HCT116 (cell line): ENCODE results near the gene VSTM1. TPM values are rescaled to one million over a fixed set of nuclear protein-coding genes. Genes with fewer than 3 reads are reported as not detected.

ENCODE experiments used
- ATAC-seq: fragments of 200-7000 bp; cut with Tn5 transposase; 2 replicates; pipeline ENCODE4 v1.9.1; 2020; ENCODE audit warnings: mild to moderate bottlenecking, moderate library complexity
- BruUV-seq: library from RNA; stranded (reverse); fragments of 400-500 nt; replicated peaks from 2 replicates; lab custom pipeline; 2021; lab: Mats Ljungman, UMichigan
- CTCF ChIA-PET: fragments of 300-600 bp; sonication (Branson Sonifier 250); formaldehyde crosslinking; loops from one replicate; lab custom pipeline; 2021; ENCODE audit warnings: antibody characterized with exemption; lab: Charles Lee
- POLR2A ChIA-PET: fragments of 300-600, 350-600 bp; sonication (Branson Sonifier 250); formaldehyde crosslinking; loops from one replicate; lab custom pipeline; 2021; ENCODE audit warnings: antibody characterized with exemption; lab: Charles Lee
- RAD21 ChIA-PET, 2 experiments: fragments of 300-600 bp; sonication (Branson Sonifier 250); formaldehyde crosslinking; loops; one replicate each; lab custom pipeline; 2023; ENCODE audit warnings: low total read pairs in 2 of 2; ENCODE audit not compliant: uncharacterized antibody in 2 of 2, unreplicated experiment in 2 of 2, low non-redundant PET in 1 of 2; lab: Charles Lee
- DNase-seq: peaks from one replicate; pipeline ENCODE4 v3.0.0-alpha.2; 2010; ENCODE audit warnings: low read depth, low spot score
- H2AFZ ChIP-seq: fragments of 200-600 bp; shearing (Covaris generic), sonication (generic); 2 replicates; pipeline ENCODE4 v1.6.1; 2017; ENCODE audit warnings: low read depth, mixed run types, mixed read lengths, antibody characterized with exemption, low read length; ENCODE audit not compliant: poor library complexity, severe bottlenecking
- H3K27ac ChIP-seq: 2 replicates; pipeline ENCODE4 v1.5.1; 2012; ENCODE audit warnings: low read depth, low read length
- H3K27me3 ChIP-seq: fragments of 200-600 bp; sonication (generic); 2 replicates; pipeline ENCODE4 v1.6.1; 2016; ENCODE audit warnings: mixed run types, low read length, mixed read lengths; ENCODE audit not compliant: insufficient read depth
- H3K36me3 ChIP-seq, 2 experiments: fragments of 200-500 bp in 1 of 2; fragments of 200-600 bp in 1 of 2; sonication (Bioruptor generic) in 1 of 2; sonication (generic) in 1 of 2; 2 replicates each; pipeline versions ENCODE4 v1.5.1 to v1.6.1; 2014 to 2016; ENCODE audit warnings: low read length in 2 of 2, inconsistent platforms in 1 of 2, mixed read lengths in 1 of 2, mixed run types in 1 of 2; ENCODE audit not compliant: insufficient read depth in 2 of 2, control insufficient read depth in 1 of 2
- H3K4me1 ChIP-seq, 2 experiments: fragments of 200-600 bp in 1 of 2; sonication (generic) in 1 of 2; 2 replicates each; pipeline versions ENCODE4 v1.5.1 to v1.6.1; 2012 to 2017; ENCODE audit warnings: low read length in 2 of 2, inconsistent platforms in 1 of 2, mild to moderate bottlenecking in 1 of 2, mixed read lengths in 1 of 2, mixed run types in 1 of 2, moderate library complexity in 1 of 2; ENCODE audit not compliant: insufficient read depth in 2 of 2, control insufficient read depth in 1 of 2
- H3K4me2 ChIP-seq: fragments of 200-600 bp; sonication (generic); 2 replicates; pipeline ENCODE4 v1.6.1; 2017; ENCODE audit warnings: mixed run types, low read length, mixed read lengths
- H3K4me3 ChIP-seq, 2 experiments: fragments of 200-600 bp in 1 of 2; sonication (generic) in 1 of 2; replicated peaks in 1 of 2; 2 replicates each; pipeline ENCODE4 v1.5.1; 2011 to 2016; ENCODE audit warnings: low read length in 2 of 2, control low read depth in 1 of 2, low read depth in 1 of 2, mild to moderate bottlenecking in 1 of 2, mixed read lengths in 1 of 2, mixed run types in 1 of 2
- H3K79me2 ChIP-seq: fragments of 200-600 bp; sonication (generic); 2 replicates; pipeline ENCODE4 v1.6.1; 2017; ENCODE audit warnings: mild to moderate bottlenecking, mixed run types, low read length, moderate library complexity, mixed read lengths; ENCODE audit not compliant: insufficient read depth
- H3K9ac ChIP-seq: fragments of 200-600 bp; sonication (generic); 2 replicates; pipeline ENCODE4 v1.6.1; 2016; ENCODE audit warnings: low read length, mixed read lengths
- H3K9me2 ChIP-seq: fragments of 200-600 bp; sonication (generic), shearing (Covaris generic); 2 replicates; pipeline ENCODE4 v1.6.1; 2017; ENCODE audit warnings: mixed run types, mild to moderate bottlenecking, moderate library complexity; ENCODE audit not compliant: insufficient read depth
- H3K9me3 ChIP-seq, 2 experiments: fragments of 200-500 bp in 1 of 2; fragments of 200-600 bp in 1 of 2; sonication (Bioruptor generic) in 1 of 2; sonication (generic) in 1 of 2; 2 replicates each; pipeline ENCODE4 v1.6.1; 2014 to 2017; ENCODE audit warnings: low read length in 2 of 2, mixed read lengths in 2 of 2, inconsistent platforms in 1 of 2, low read depth in 1 of 2, mild to moderate bottlenecking in 1 of 2, mixed run types in 1 of 2, moderate library complexity in 1 of 2; ENCODE audit not compliant: control insufficient read depth in 1 of 2, insufficient read depth in 1 of 2
- H4K20me1 ChIP-seq: fragments of 200-600 bp; sonication (generic), shearing (Covaris generic); 2 replicates; pipeline ENCODE4 v1.6.1; 2017; ENCODE audit warnings: mixed run types, mild to moderate bottlenecking, moderate library complexity; ENCODE audit not compliant: insufficient read depth
- ATF3 ChIP-seq: IDR thresholded peaks from 2 replicates; pipeline ENCODE4 v1.6.1; 2012
- CBX3 ChIP-seq: IDR thresholded peaks from 2 replicates; pipeline ENCODE4 v1.6.1; 2012; ENCODE audit warnings: low read depth
- CTCF ChIP-seq, 3 experiments: fragments of 200-600 bp in 1 of 3; sonication (generic) in 1 of 3; IDR thresholded peaks in 2 of 3; conservative IDR thresholded peaks in 1 of 3; 2 replicates each; pipeline ENCODE4 v1.5.1; 2012 to 2017; ENCODE audit warnings: low read depth in 2 of 3, low read length in 2 of 3, antibody characterized with exemption in 1 of 3, borderline replicate concordance in 1 of 3, control low read depth in 1 of 3, mild to moderate bottlenecking in 1 of 3, mixed read lengths in 1 of 3, mixed run types in 1 of 3, moderate library complexity in 1 of 3; ENCODE audit not compliant: insufficient read depth in 1 of 3
- JUND ChIP-seq: IDR thresholded peaks from 2 replicates; pipeline ENCODE4 v1.6.1; 2012
- POLR2A ChIP-seq: IDR thresholded peaks from 2 replicates; pipeline ENCODE4 v1.7.0; 2011; ENCODE audit warnings: borderline replicate concordance; ENCODE audit not compliant: insufficient read depth, insufficient read length; ENCODE audit errors: extremely low read depth
- POLR2AphosphoS5 ChIP-seq: IDR thresholded peaks from 2 replicates; pipeline ENCODE4 v1.6.1; 2011; ENCODE audit warnings: mild to moderate bottlenecking, low read depth, low read length, moderate library complexity
- RAD21 ChIP-seq: IDR thresholded peaks from 2 replicates; pipeline ENCODE4 v1.6.1; 2012; ENCODE audit warnings: low read depth, mild to moderate bottlenecking
- SRF ChIP-seq: IDR thresholded peaks from 2 replicates; pipeline ENCODE4 v1.6.1; 2012; ENCODE audit warnings: low read depth
- TCF7L2 ChIP-seq: IDR thresholded peaks from 2 replicates; pipeline ENCODE4 v1.7.0; 2011; ENCODE audit warnings: borderline replicate concordance, inconsistent platforms; ENCODE audit not compliant: insufficient read depth, insufficient read length; ENCODE audit errors: extremely low read depth
- ZFX ChIP-seq: fragments of 450-650 bp; IDR thresholded peaks from 2 replicates; pipeline ENCODE4 v1.6.1; 2017
- intact Hi-C: fragments of 100-400 bp; cut with micrococcal nuclease; formaldehyde crosslinking; loops from 2 replicates; pipeline ENCODE4 v1.10.0; 2022
- total RNA-seq: library from RNA; stranded (reverse); gene quantifications from one replicate; pipeline ENCODE4 v1.2.1, GENCODE V29; 2021; ENCODE audit not compliant: unreplicated experiment
- TF ChIP-seq, protein P1 (sequence below): IDR thresholded peaks from 2 replicates; pipeline ENCODE4 v1.6.1; 2012

The VSTM1 gene
- total RNA-seq, 1 experiment from 2014 or later: not detected

DNA sequence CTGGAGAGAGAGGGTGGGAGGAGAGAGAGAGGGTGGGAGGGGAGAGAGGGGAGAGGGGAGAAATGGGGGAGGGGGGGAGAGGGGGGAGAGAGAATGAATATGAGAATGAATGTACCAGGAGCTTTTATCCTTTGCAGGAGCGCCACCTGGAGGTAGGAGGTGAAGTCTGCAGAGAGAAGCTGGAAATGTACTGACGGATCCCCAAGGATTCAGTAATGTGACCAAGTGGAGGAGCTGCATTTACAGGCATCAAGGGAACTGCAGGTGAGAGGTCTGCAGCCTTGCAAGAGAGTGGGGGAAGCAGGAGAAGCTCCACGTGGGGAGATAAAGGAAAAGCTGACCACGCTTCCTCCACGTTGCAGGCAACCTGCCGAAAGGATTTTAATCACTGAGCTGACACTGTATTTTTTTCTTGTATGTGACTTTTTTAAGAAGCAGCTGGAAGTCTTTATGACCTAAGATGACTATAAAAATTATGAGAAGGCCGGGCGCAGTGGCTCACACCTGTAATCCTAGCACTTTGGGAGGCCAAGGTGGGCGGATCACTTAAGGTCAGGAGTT lies 33.7 kb downstream of the VSTM1 start:
- BruUV-seq: no TSS peak
- peak; percentile 69 for DNase-seq
- Histone ChIP-seq H3K9me3 (no peaks in the 10 kb centered on the region), H3K27me3 (no peaks in the 10 kb centered on the region), H3K4me1 (peaks cover 0 to 3% of the 10 kb centered on the region in 2 experiments; a peak in 1 of 4 replicates), H3K9me2 (no peaks in the 10 kb centered on the region), H3K36me3 (no peaks in the 10 kb centered on the region), H2AFZ (no peak overlapping the region), H3K79me2 (no peaks in the 10 kb centered on the region), H3K9ac (no peak overlapping the region), H3K4me2 (peak overlapping the region; percentile 28; the same call in 1 of the 2 replicates), H3K27ac (no peak overlapping the region), H4K20me1 (no peaks in the 10 kb centered on the region), H3K4me3 (no peak overlapping the region)
- ChIA-PET RAD21 (interaction anchor here (0.7 to 1.3 kb wide), 6 partner anchors 12 to 237 kb away, joined by 3 to 10 read pairs (median 4); no protein-coding TSS in a partner anchor), CTCF (interaction anchor here (0.6 to 2.0 kb wide), 29 partner anchors 9 to 255 kb away, joined by 3 to 41 read pairs (median 4); partner anchors contain the start of gene MYADM), POLR2A (interaction anchor here (0.7 kb wide), 1 partner anchor 160 kb away, joined by 7 read pairs; no protein-coding TSS in a partner anchor)
- TF ChIP-seq POLR2A (no peak), CTCF (IDR thresholded peaks at IDR 0.05 in 2 of 3, conservative IDR thresholded peaks at IDR 0.05 in 1 of 3; ENCODE audit: borderline replicate concordance in 1 of 3, insufficient read depth in 1 of 3, low read depth in 2 of 3, low read length in 2 of 3) (peak; percentile 66 to 73 (median 69); a peak in 5 of 6 replicates), RAD21 (peak; percentile 73)
- TF ChIP-seq, protein P1, sequence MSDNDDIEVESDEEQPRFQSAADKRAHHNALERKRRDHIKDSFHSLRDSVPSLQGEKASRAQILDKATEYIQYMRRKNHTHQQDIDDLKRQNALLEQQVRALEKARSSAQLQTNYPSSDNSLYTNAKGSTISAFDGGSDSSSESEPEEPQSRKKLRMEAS: 0 out of 2 replicates have a peak, but pooled peaks have one; percentile 22
- intact Hi-C loops: loop anchor here (1.0 kb wide), 1 partner anchor 221 kb away; no protein-coding TSS in a partner anchor
- peak; percentile 88 for ATAC-seq

- ATAC-seq (no peak), DNase-seq (no peak)
- Histone ChIP-seq H3K9me2 (no peaks in the 10 kb centered on the region), H3K9me3 (no peaks in the 10 kb centered on the region), H3K4me3 (no peak overlapping the region), H3K9ac (no peak overlapping the region), H3K4me2 (no peak overlapping the region), H3K27me3 (no peaks in the 10 kb centered on the region), H4K20me1 (no peaks in the 10 kb centered on the region), H3K79me2 (no peaks in the 10 kb centered on the region), H3K4me1 (peaks cover 0 to 4% of the 10 kb centered on the region in 2 experiments; a peak in 2 of 4 replicates), H2AFZ (no peak overlapping the region), H3K27ac (no peak overlapping the region), H3K36me3 (no peaks in the 10 kb centered on the region)
- intact Hi-C loops: no loop called here
- BruUV-seq: no TSS peak
- ChIA-PET RAD21 (interaction anchor here (0.6 to 1.3 kb wide), 4 partner anchors 158 to 237 kb away, joined by 4 to 10 read pairs (median 4); no protein-coding TSS in a partner anchor), CTCF (interaction anchor here (0.9 to 2.0 kb wide), 18 partner anchors 9 to 254 kb away, joined by 3 to 41 read pairs (median 4); no protein-coding TSS in a partner anchor), POLR2A (interaction anchor here (0.6 kb wide), 1 partner anchor 20 kb away, joined by 3 read pairs; no protein-coding TSS in a partner anchor)
- TF ChIP-seq CBX3: no peak
- TF ChIP-seq JUND: no peak
- TF ChIP-seq POLR2AphosphoS5: no peak
- TF ChIP-seq CTCF (IDR thresholded peaks at IDR 0.05 in 2 of 3, conservative IDR thresholded peaks at IDR 0.05 in 1 of 3; ENCODE audit: borderline replicate concordance in 1 of 3, insufficient read depth in 1 of 3, low read depth in 2 of 3, low read length in 2 of 3): no peak
- TF ChIP-seq ZFX: no peak
- TF ChIP-seq SRF: no peak
- no peak for TF ChIP-seq TCF7L2
- no peak for TF ChIP-seq ATF3
Observed at GRCh38 chr19:54029301-54029700, 34.4 kb downstream of the VSTM1 start.
